ENCODE data around the gene PGM1. TPM values are rescaled to one million over a fixed set of nuclear protein-coding genes. Genes with fewer than 3 reads are reported as not detected.

The PGM1 gene
- total RNA-seq, 2 experiments from 2014 or later, result 43.2 to 56.9 TPM

DNA sequence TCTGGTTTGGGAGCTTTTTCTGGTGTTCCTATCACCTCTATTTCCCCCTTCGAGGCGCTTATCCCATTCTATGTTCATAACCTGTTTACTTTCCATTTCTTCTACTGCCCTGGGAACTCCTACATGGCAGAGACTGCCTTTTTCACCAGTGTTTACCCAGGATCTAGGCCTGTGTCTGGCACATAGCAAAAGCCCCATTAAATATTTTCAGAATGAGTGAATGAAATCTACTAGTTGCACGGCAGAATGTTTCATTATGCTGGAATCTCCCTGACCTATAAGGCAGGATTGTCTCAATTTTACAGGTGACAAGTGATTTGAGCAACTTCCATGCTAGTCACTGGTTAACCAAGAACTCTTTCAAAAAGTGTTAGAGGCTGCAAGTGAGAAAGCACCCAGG is 70.1 kb downstream of the PGM1 start:
- no peak overlapping the region for H2AFZ ChIP-seq (ENCODE audit: low read length)
- H4K20me1 ChIP-seq (ENCODE audit: insufficient read depth, low read length), result no peaks in the 10 kb centered on the region
- no peak for DNase-seq (ENCODE audit: low spot score)
- no peaks in the 10 kb centered on the region for H3K36me3 ChIP-seq (ENCODE audit: insufficient read depth, low read length)
- no peak for TF ChIP-seq EZH2phosphoT487 (IDR thresholded peaks at IDR 0.05; ENCODE audit: borderline replicate concordance, low read depth, low read length)
- TF ChIP-seq, protein P1, sequence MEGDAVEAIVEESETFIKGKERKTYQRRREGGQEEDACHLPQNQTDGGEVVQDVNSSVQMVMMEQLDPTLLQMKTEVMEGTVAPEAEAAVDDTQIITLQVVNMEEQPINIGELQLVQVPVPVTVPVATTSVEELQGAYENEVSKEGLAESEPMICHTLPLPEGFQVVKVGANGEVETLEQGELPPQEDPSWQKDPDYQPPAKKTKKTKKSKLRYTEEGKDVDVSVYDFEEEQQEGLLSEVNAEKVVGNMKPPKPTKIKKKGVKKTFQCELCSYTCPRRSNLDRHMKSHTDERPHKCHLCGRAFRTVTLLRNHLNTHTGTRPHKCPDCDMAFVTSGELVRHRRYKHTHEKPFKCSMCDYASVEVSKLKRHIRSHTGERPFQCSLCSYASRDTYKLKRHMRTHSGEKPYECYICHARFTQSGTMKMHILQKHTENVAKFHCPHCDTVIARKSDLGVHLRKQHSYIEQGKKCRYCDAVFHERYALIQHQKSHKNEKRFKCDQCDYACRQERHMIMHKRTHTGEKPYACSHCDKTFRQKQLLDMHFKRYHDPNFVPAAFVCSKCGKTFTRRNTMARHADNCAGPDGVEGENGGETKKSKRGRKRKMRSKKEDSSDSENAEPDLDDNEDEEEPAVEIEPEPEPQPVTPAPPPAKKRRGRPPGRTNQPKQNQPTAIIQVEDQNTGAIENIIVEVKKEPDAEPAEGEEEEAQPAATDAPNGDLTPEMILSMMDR (conservative IDR thresholded peaks at IDR 0.05; ENCODE audit: low read length), result no peak
- no peak overlapping the region for H3K4me3 ChIP-seq (ENCODE audit: low read depth, low read length, poor library complexity, severe bottlenecking)
- intact Hi-C loops (cut with micrococcal nuclease; ENCODE audit: unreplicated experiment), result no loop called here
- H3K79me2 ChIP-seq (ENCODE audit: insufficient read depth, low read depth, low read length), result no peaks in the 10 kb centered on the region
- no peak overlapping the region for H3K4me2 ChIP-seq (ENCODE audit: low read length)
- H3K4me1 ChIP-seq (ENCODE audit: insufficient read depth, low read length, poor library complexity, severe bottlenecking), result no peaks in the 10 kb centered on the region
- H3K9me3 ChIP-seq (ENCODE audit: low read length), result no peaks in the 10 kb centered on the region
- CTCF ChIA-PET (ENCODE audit: unreplicated experiment), result no interaction called here
- no peak overlapping the region for H3K27ac ChIP-seq (ENCODE audit: low read depth, low read length, poor library complexity, severe bottlenecking)
- H3K9me2 ChIP-seq (ENCODE audit: insufficient read depth, low read length), result no peaks in the 10 kb centered on the region; the same call in 1 of the 2 replicates
- no TSS peak for BruUV-seq (replicated peaks)
- POLR2A ChIA-PET, result no interaction called here

DNA sequence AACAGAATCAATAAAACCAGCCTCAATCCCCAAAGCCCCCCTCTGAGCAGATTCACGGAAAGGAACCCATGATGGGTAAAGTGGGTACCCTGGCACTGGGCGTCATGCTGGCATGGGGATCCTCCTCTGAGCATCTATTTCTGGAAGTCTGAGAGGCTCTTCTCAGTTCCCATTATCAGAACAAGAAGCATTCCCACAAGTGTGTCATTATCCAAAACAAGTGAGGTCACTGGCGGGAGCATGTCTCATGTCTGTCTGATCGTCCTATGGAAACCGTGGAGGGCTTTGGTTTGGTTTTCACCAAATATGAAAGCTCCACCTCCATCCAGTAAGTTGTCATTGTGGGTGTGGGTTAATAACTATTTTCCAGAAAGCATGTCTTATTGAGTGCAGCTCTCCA is 70.7 kb downstream of the PGM1 start:
- ChIA-PET POLR2A (no interaction called here), CTCF (ENCODE audit: unreplicated experiment) (no interaction called here)
- Histone ChIP-seq H3K36me3 (ENCODE audit: insufficient read depth, low read length) (no peaks in the 10 kb centered on the region), H3K79me2 (ENCODE audit: insufficient read depth, low read depth, low read length) (no peaks in the 10 kb centered on the region), H3K4me1 (ENCODE audit: insufficient read depth, low read length, poor library complexity, severe bottlenecking) (no peaks in the 10 kb centered on the region), H3K9me2 (ENCODE audit: insufficient read depth, low read length) (no peaks in the 10 kb centered on the region; the same call in 1 of the 2 replicates), H3K4me2 (ENCODE audit: low read length) (no peak overlapping the region), H3K27ac (ENCODE audit: low read depth, low read length, poor library complexity, severe bottlenecking) (no peak overlapping the region), H2AFZ (ENCODE audit: low read length) (no peak overlapping the region), H3K4me3 (ENCODE audit: low read depth, low read length, poor library complexity, severe bottlenecking) (no peak overlapping the region), H3K9me3 (ENCODE audit: low read length) (no peaks in the 10 kb centered on the region), H4K20me1 (ENCODE audit: insufficient read depth, low read length) (no peaks in the 10 kb centered on the region)
- no peak for TF ChIP-seq EZH2phosphoT487 (IDR thresholded peaks at IDR 0.05; ENCODE audit: borderline replicate concordance, low read depth, low read length)
- TF ChIP-seq, protein P1 (conservative IDR thresholded peaks at IDR 0.05; ENCODE audit: low read length), result no peak
- no TSS peak for BruUV-seq (replicated peaks)
- no peak for DNase-seq (ENCODE audit: low spot score)
- intact Hi-C loops (cut with micrococcal nuclease; ENCODE audit: unreplicated experiment), result no loop called here

DNA sequence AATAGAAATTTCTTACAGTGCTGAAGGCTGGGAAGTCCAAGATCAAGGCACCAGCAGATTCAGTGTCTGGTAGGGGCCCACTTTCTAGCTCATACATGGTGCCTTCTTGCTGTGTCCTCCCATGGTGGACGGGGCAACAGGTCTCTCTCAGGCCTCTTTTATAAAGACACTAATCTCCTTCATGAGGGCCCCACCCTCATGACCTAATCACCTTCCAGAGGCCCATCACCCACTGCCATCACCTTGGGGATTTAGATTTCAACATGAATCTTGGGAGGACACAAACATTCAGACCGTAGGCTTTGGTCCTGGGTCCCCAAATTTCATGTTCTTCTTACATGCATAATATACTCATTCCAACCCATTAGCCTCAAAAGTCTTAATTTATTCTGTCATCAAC is 71.5 kb downstream of the PGM1 start:
- Histone ChIP-seq H3K27ac (ENCODE audit: low read depth, low read length, poor library complexity, severe bottlenecking) (no peak overlapping the region), H3K4me2 (ENCODE audit: low read length) (no peak overlapping the region), H3K36me3 (ENCODE audit: insufficient read depth, low read length) (no peaks in the 10 kb centered on the region), H2AFZ (ENCODE audit: low read length) (no peak overlapping the region), H3K79me2 (ENCODE audit: insufficient read depth, low read depth, low read length) (no peaks in the 10 kb centered on the region), H3K4me1 (ENCODE audit: insufficient read depth, low read length, poor library complexity, severe bottlenecking) (no peaks in the 10 kb centered on the region), H3K4me3 (ENCODE audit: low read depth, low read length, poor library complexity, severe bottlenecking) (no peak overlapping the region), H3K9me2 (ENCODE audit: insufficient read depth, low read length) (no peaks in the 10 kb centered on the region; the same call in 1 of the 2 replicates), H3K9me3 (ENCODE audit: low read length) (no peaks in the 10 kb centered on the region), H4K20me1 (ENCODE audit: insufficient read depth, low read length) (no peaks in the 10 kb centered on the region)
- TF ChIP-seq, protein P1 (conservative IDR thresholded peaks at IDR 0.05; ENCODE audit: low read length), result no peak
- no peak for TF ChIP-seq EZH2phosphoT487 (IDR thresholded peaks at IDR 0.05; ENCODE audit: borderline replicate concordance, low read depth, low read length)
- intact Hi-C loops (cut with micrococcal nuclease; ENCODE audit: unreplicated experiment), result no loop called here
- CTCF ChIA-PET (ENCODE audit: unreplicated experiment), result no interaction called here
- BruUV-seq (replicated peaks), result no TSS peak
- no peak for DNase-seq (ENCODE audit: low spot score)
- POLR2A ChIA-PET, result no interaction called here
